Caco-2 (cell line): ENCODE results near the gene PPFIBP1. TPM values are rescaled to one million over a fixed set of nuclear protein-coding genes. Genes with fewer than 3 reads are reported as not detected.
A peak's percentile ranks its signal among the peaks of the same experiment; 100 is the strongest.
"Not testable (repeated sequence)": the region's sequence is repeated elsewhere in the genome, so short reads cannot be mapped to it uniquely, and the experiment has no call there.

Experiments used
- BruUV-seq: library from RNA; stranded (reverse); fragments of 400-500 nt; replicated peaks from 2 replicates; lab custom pipeline; 2021; lab: Mats Ljungman, UMichigan
- CTCF ChIA-PET: fragments of 300-600 bp; sonication (Branson Sonifier 250); formaldehyde crosslinking; loops from one replicate; lab custom pipeline; 2022; ENCODE audit warnings: antibody characterized with exemption; lab: Charles Lee
- POLR2A ChIA-PET: fragments of 300-600 bp; sonication (Branson Sonifier 250); formaldehyde crosslinking; loops from one replicate; lab custom pipeline; 2022; ENCODE audit warnings: antibody characterized with exemption; lab: Charles Lee
- DNase-seq, 2 experiments: peaks; one replicate each; pipeline versions ENCODE4 v3.0.0 to v3.0.0-alpha.2; 2020 to 2022
- H3K27me3 ChIP-seq: replicated peaks from 2 replicates; pipeline ENCODE4 v1.6.0; 2011; ENCODE audit warnings: low read length; ENCODE audit not compliant: control insufficient read depth, insufficient read depth
- H3K36me3 ChIP-seq: 2 replicates; pipeline ENCODE4 v1.5.1; 2011; ENCODE audit warnings: low read length; ENCODE audit not compliant: control insufficient read depth, insufficient read depth
- H3K4me1 ChIP-seq: fragments of 250-450 bp; sonication (Bioruptor Pico); 2 replicates; pipeline ENCODE4 v1.5.1; 2020; ENCODE audit warnings: mild to moderate bottlenecking
- H3K4me3 ChIP-seq: 2 replicates; pipeline ENCODE4 v1.5.1; 2011; ENCODE audit warnings: low read depth, mild to moderate bottlenecking, control low read depth, low read length
- H3K9me3 ChIP-seq: fragments of 250-450 bp; sonication (Bioruptor Pico); 2 replicates; pipeline ENCODE4 v1.5.1; 2020; ENCODE audit warnings: mild to moderate bottlenecking, moderate library complexity
- H3K27ac Mint-ChIP-seq: one replicate; pipeline ENCODE4 v1.8.0; 2022; ENCODE audit warnings: mixed read lengths; ENCODE audit not compliant: unreplicated experiment
- H3K27me3 Mint-ChIP-seq: one replicate; pipeline ENCODE4 v1.8.0; 2022; ENCODE audit warnings: mixed read lengths; ENCODE audit not compliant: insufficient read depth, unreplicated experiment
- H3K36me3 Mint-ChIP-seq: one replicate; pipeline ENCODE4 v1.8.0; 2022; ENCODE audit warnings: mild to moderate bottlenecking, mixed read lengths; ENCODE audit not compliant: insufficient read depth, unreplicated experiment
- H3K4me1 Mint-ChIP-seq: one replicate; pipeline ENCODE4 v1.8.0; 2022; ENCODE audit warnings: low read depth, mixed read lengths; ENCODE audit not compliant: unreplicated experiment
- H3K4me3 Mint-ChIP-seq: one replicate; pipeline ENCODE4 v1.8.0; 2022; ENCODE audit warnings: mild to moderate bottlenecking, moderate library complexity, mixed read lengths; ENCODE audit not compliant: unreplicated experiment
- H3K9me3 Mint-ChIP-seq: one replicate; pipeline ENCODE4 v1.8.0; 2022; ENCODE audit warnings: mixed read lengths; ENCODE audit not compliant: unreplicated experiment
- CTCF ChIP-seq, 2 experiments: fragments of 200-600 bp in 1 of 2; IDR thresholded peaks; 1 replicate in 1 of 2; 2 replicates in 1 of 2; pipeline versions ENCODE4 v1.5.1 to v1.8.0; 2011 to 2022; ENCODE audit warnings: antibody characterized with exemption in 1 of 2, control low read depth in 1 of 2, inconsistent platforms in 1 of 2, low read depth in 1 of 2, low read length in 1 of 2, mild to moderate bottlenecking in 1 of 2, moderate library complexity in 1 of 2; ENCODE audit not compliant: insufficient read depth in 1 of 2, severe bottlenecking in 1 of 2, unreplicated experiment in 1 of 2
- intact Hi-C: fragments of 100-400 bp; cut with micrococcal nuclease; formaldehyde crosslinking; loops from one replicate; pipeline ENCODE4 v1.10.0; 2022; ENCODE audit not compliant: unreplicated experiment
- total RNA-seq: library from RNA; stranded (reverse); gene quantifications from 2 replicates; pipeline ENCODE4 v1.2.3, GENCODE V29; 2022

Gene PPFIBP1
- total RNA-seq, 1 experiment from 2014 or later: 109 TPM

- no peak for TF ChIP-seq CTCF (IDR thresholded peaks at IDR 0.05; ENCODE audit: insufficient read depth in 1 of 2, low read depth in 1 of 2, low read length in 1 of 2, severe bottlenecking in 1 of 2, unreplicated experiment in 1 of 2)
- POLR2A ChIA-PET: no interaction called here
- Mint-ChIP-seq H3K4me1 (peaks cover 21% of the 10 kb centered on the region), H3K27ac (no peak overlapping the region), H3K9me3 (no peaks in the 10 kb centered on the region), H3K36me3 (peaks cover 31% of the 10 kb centered on the region), H3K27me3 (no peaks in the 10 kb centered on the region), H3K4me3 (no peak overlapping the region)
- CTCF ChIA-PET: no interaction called here
- no TSS peak for BruUV-seq
- Histone ChIP-seq H3K9me3 (no peaks in the 10 kb centered on the region), H3K36me3 (no peaks in the 10 kb centered on the region), H3K4me3 (no peak overlapping the region), H3K4me1 (peaks cover 9% of the 10 kb centered on the region; the same call in 1 of the 2 replicates), H3K27me3 (no peaks in the 10 kb centered on the region)
- no peak for DNase-seq
- intact Hi-C loops: no loop called here
These were observed 107.4 kb downstream of the PPFIBP1 start for GRCh38 chr12:27631365-27631764.

GRCh38 chr12:27631813-27632491 is 107.9 kb downstream of the PPFIBP1 start:
- BruUV-seq: no TSS peak
- TF ChIP-seq CTCF (IDR thresholded peaks at IDR 0.05; ENCODE audit: insufficient read depth in 1 of 2, low read depth in 1 of 2, low read length in 1 of 2, severe bottlenecking in 1 of 2, unreplicated experiment in 1 of 2): no peak
- Histone ChIP-seq H3K4me3 (no peak overlapping the region), H3K27me3 (no peaks in the 10 kb centered on the region), H3K4me1 (peaks cover 3% of the 10 kb centered on the region; the same call in 1 of the 2 replicates), H3K36me3 (no peaks in the 10 kb centered on the region), H3K9me3 (no peaks in the 10 kb centered on the region)
- intact Hi-C loops: no loop called here
- H3K4me1 Mint-ChIP-seq: peaks cover 21% of the 10 kb centered on the region
- H3K27ac Mint-ChIP-seq: no peak overlapping the region
- H3K27me3 Mint-ChIP-seq: no peaks in the 10 kb centered on the region
- peaks cover 35% of the 10 kb centered on the region for H3K36me3 Mint-ChIP-seq
- ChIA-PET CTCF (no interaction called here), POLR2A (no interaction called here)
- DNase-seq: no peak
- no peak overlapping the region for H3K4me3 Mint-ChIP-seq
- no peaks in the 10 kb centered on the region for H3K9me3 Mint-ChIP-seq

GRCh38 chr12:27635349-27635972 is 111.5 kb downstream of the PPFIBP1 start:
- peak; percentile 69 to 83 for TF ChIP-seq CTCF (IDR thresholded peaks at IDR 0.05; ENCODE audit: insufficient read depth in 1 of 2, low read depth in 1 of 2, low read length in 1 of 2, severe bottlenecking in 1 of 2, unreplicated experiment in 1 of 2)
- no TSS peak for BruUV-seq
- Histone ChIP-seq H3K4me3 (no peak overlapping the region), H3K4me1 (peaks cover 4% of the 10 kb centered on the region; the same call in 1 of the 2 replicates), H3K36me3 (no peaks in the 10 kb centered on the region), H3K27me3 (no peaks in the 10 kb centered on the region), H3K9me3 (no peaks in the 10 kb centered on the region)
- H3K4me3 Mint-ChIP-seq: no peak overlapping the region
- H3K36me3 Mint-ChIP-seq: peaks cover 44% of the 10 kb centered on the region
- no peaks in the 10 kb centered on the region for H3K9me3 Mint-ChIP-seq
- ChIA-PET CTCF (interaction anchor here (0.6 to 1.5 kb wide), 2 partner anchors 165 to 198 kb away, joined by 3 to 4 read pairs; no protein-coding TSS in a partner anchor), POLR2A (interaction anchor here (0.6 kb wide), 1 partner anchor 120 kb away, joined by 5 read pairs; no protein-coding TSS in a partner anchor)
- intact Hi-C loops: loop anchor here (1.0 kb wide), 4 partner anchors 111 to 251 kb away; partner anchors contain the start of gene PPFIBP1
- peaks cover 28% of the 10 kb centered on the region for H3K4me1 Mint-ChIP-seq
- H3K27me3 Mint-ChIP-seq: no peaks in the 10 kb centered on the region
- DNase-seq: peak in 1 of 2 experiments; percentile 55
- no peak overlapping the region for H3K27ac Mint-ChIP-seq

- CTCF ChIA-PET: interaction anchor here (1.5 kb wide), 1 partner anchor 199 kb away, joined by 4 read pairs; no protein-coding TSS in a partner anchor
- H3K27ac Mint-ChIP-seq, H3K27me3 ChIP-seq, H3K4me1 ChIP-seq, DNase-seq, H3K9me3 ChIP-seq, H3K4me3 ChIP-seq, H3K27me3 Mint-ChIP-seq, POLR2A ChIA-PET, H3K9me3 Mint-ChIP-seq, BruUV-seq, intact Hi-C loops, H3K4me3 Mint-ChIP-seq, H3K36me3 ChIP-seq: not testable (repeated sequence)
- Mint-ChIP-seq H3K36me3 (peaks cover 44% of the 10 kb centered on the region), H3K4me1 (peaks cover 22% of the 10 kb centered on the region)
These were observed 112.6 kb downstream of the PPFIBP1 start for GRCh38 chr12:27636569-27636968.
